Nephron progenitor cell (in vitro differentiated cells): Measurements from ENCODE around the gene MACIR.
A peak's percentile ranks its signal among the peaks of the same experiment; 100 is the strongest.

Experiments
- DNase-seq: peaks from one replicate; pipeline ENCODE4 v3.0.0; 2021
- H3K27ac Mint-ChIP-seq: 2 replicates; pipeline ENCODE4 v1.8.0; 2021; ENCODE audit warnings: mild to moderate bottlenecking, moderate library complexity, mixed read lengths
- H3K27me3 Mint-ChIP-seq: 2 replicates; pipeline ENCODE4 v1.8.0; 2021; ENCODE audit warnings: mild to moderate bottlenecking, low read depth, mixed read lengths; ENCODE audit not compliant: poor library complexity
- H3K36me3 Mint-ChIP-seq: 2 replicates; pipeline ENCODE4 v1.8.0; 2021; ENCODE audit warnings: low read depth, mixed read lengths
- H3K4me1 Mint-ChIP-seq: 2 replicates; pipeline ENCODE4 v1.8.0; 2021; ENCODE audit warnings: mixed read lengths
- H3K4me3 Mint-ChIP-seq: 2 replicates; pipeline ENCODE4 v1.8.0; 2021; ENCODE audit warnings: mild to moderate bottlenecking, moderate library complexity, mixed read lengths
- H3K9me3 Mint-ChIP-seq: 2 replicates; pipeline ENCODE4 v1.8.0; 2021; ENCODE audit warnings: mild to moderate bottlenecking, moderate library complexity, mixed read lengths
- CTCF ChIP-seq: fragments of 200-600 bp; sonication (generic); IDR thresholded peaks from 2 replicates; pipeline ENCODE4 v1.5.0; 2021; ENCODE audit warnings: antibody characterized with exemption

Gene MACIR

GRCh38 chr5:103224118-103224893 lies 34.3 kb upstream of the MACIR start:
- Mint-ChIP-seq H3K9me3 (peaks cover 16% of the 10 kb centered on the region), H3K4me1 (peaks cover 9% of the 10 kb centered on the region), H3K36me3 (peaks cover 6% of the 10 kb centered on the region), H3K27ac (no peak overlapping the region), H3K4me3 (no peak overlapping the region), H3K27me3 (peaks cover 3% of the 10 kb centered on the region)
- peak; percentile 70 for TF ChIP-seq CTCF
- DNase-seq: peak; percentile 47

GRCh38 chr5:103224894-103225246 lies 33.7 kb upstream of the MACIR start:
- H3K4me3 Mint-ChIP-seq: no peak overlapping the region
- peaks cover 12% of the 10 kb centered on the region for H3K9me3 Mint-ChIP-seq
- H3K27ac Mint-ChIP-seq: no peak overlapping the region
- DNase-seq: no peak
- peaks cover under 1% of the 10 kb centered on the region for H3K36me3 Mint-ChIP-seq
- TF ChIP-seq CTCF: peak; percentile 5
- peaks cover 9% of the 10 kb centered on the region for H3K4me1 Mint-ChIP-seq
- H3K27me3 Mint-ChIP-seq: peaks cover 3% of the 10 kb centered on the region

GRCh38 chr5:103228061-103228460 lies 30.5 kb upstream of the MACIR start:
- Mint-ChIP-seq H3K4me3 (no peak overlapping the region), H3K4me1 (peaks cover 8% of the 10 kb centered on the region), H3K27ac (no peak overlapping the region), H3K9me3 (peaks cover 10% of the 10 kb centered on the region), H3K36me3 (no peaks in the 10 kb centered on the region), H3K27me3 (peaks cover 3% of the 10 kb centered on the region)
- no peak for TF ChIP-seq CTCF
- DNase-seq: no peak

- TF ChIP-seq CTCF: no peak
- H3K36me3 Mint-ChIP-seq: no peaks in the 10 kb centered on the region
- H3K27ac Mint-ChIP-seq: no peak overlapping the region
- peaks cover 3% of the 10 kb centered on the region for H3K27me3 Mint-ChIP-seq
- peaks cover 10% of the 10 kb centered on the region for H3K9me3 Mint-ChIP-seq
- H3K4me3 Mint-ChIP-seq: no peak overlapping the region
- H3K4me1 Mint-ChIP-seq: peaks cover 4% of the 10 kb centered on the region
- DNase-seq: no peak
These were observed 30.0 kb upstream of the MACIR start for GRCh38 chr5:103228588-103228987.

GRCh38 chr5:103232393-103232999 lies 26.1 kb upstream of the MACIR start:
- Mint-ChIP-seq H3K4me1 (no peaks in the 10 kb centered on the region), H3K27me3 (peaks cover 3% of the 10 kb centered on the region), H3K9me3 (peaks cover 10% of the 10 kb centered on the region), H3K4me3 (no peak overlapping the region), H3K36me3 (no peaks in the 10 kb centered on the region), H3K27ac (no peak overlapping the region)
- TF ChIP-seq CTCF: peak; percentile 70
- DNase-seq: no peak
